Measurements from ENCODE around the gene FRYL. TPM values are rescaled to one million over a fixed set of nuclear protein-coding genes. Genes with fewer than 3 reads are reported as not detected.

FRYL gene
- polyA plus RNA-seq, 3 donors: 10.8 to 15.8 (median 14.4) TPM

- H3K36me3 ChIP-seq (replicated peaks in 1 of 2; ENCODE audit: control insufficient read depth in 1 of 2, insufficient read depth in 2 of 2, low read length in 2 of 2): no peaks in the 10 kb centered on the region
- peaks cover 95% of the 10 kb centered on the region for H4K20me1 ChIP-seq (ENCODE audit: insufficient read depth, low read length)
- H3K4me3 ChIP-seq (replicated peaks in 1 of 3; ENCODE audit: low read depth in 2 of 3, low read length in 3 of 3): no peak overlapping the region
- DNase-seq: no peak
- no peak overlapping the region for H3K9ac ChIP-seq (ENCODE audit: insufficient read depth, low read length, poor library complexity, severe bottlenecking)
- peaks cover 6 to 10% of the 10 kb centered on the region in 2 donors for H3K4me1 ChIP-seq (ENCODE audit: control insufficient read depth in 1 of 2, insufficient read depth in 2 of 2, low read length in 2 of 2)
- Mint-ChIP-seq H3K27ac (peak overlapping the region in 2 of 7 donors; percentile 30 to 69), H3K9me3 (no peaks in the 10 kb centered on the region), H3K36me3 (no peaks in the 10 kb centered on the region), H3K4me1 (peaks cover 43% of the 10 kb centered on the region), H3K27me3 (ENCODE audit: low read depth in 3 of 3) (no peaks in the 10 kb centered on the region), H3K4me3 (no peak overlapping the region)
- no peaks in the 10 kb centered on the region for H3K27me3 ChIP-seq (ENCODE audit: control insufficient read depth in 2 of 2, insufficient read depth in 2 of 2, low read length in 2 of 2)
- intact Hi-C loops (cut with micrococcal nuclease): no loop called here
- H3K9me3 ChIP-seq (replicated peaks in 1 of 2; ENCODE audit: control insufficient read depth in 1 of 2, insufficient read depth in 1 of 2, low read length in 2 of 2): no peaks in the 10 kb centered on the region
- TF ChIP-seq, protein P1, sequence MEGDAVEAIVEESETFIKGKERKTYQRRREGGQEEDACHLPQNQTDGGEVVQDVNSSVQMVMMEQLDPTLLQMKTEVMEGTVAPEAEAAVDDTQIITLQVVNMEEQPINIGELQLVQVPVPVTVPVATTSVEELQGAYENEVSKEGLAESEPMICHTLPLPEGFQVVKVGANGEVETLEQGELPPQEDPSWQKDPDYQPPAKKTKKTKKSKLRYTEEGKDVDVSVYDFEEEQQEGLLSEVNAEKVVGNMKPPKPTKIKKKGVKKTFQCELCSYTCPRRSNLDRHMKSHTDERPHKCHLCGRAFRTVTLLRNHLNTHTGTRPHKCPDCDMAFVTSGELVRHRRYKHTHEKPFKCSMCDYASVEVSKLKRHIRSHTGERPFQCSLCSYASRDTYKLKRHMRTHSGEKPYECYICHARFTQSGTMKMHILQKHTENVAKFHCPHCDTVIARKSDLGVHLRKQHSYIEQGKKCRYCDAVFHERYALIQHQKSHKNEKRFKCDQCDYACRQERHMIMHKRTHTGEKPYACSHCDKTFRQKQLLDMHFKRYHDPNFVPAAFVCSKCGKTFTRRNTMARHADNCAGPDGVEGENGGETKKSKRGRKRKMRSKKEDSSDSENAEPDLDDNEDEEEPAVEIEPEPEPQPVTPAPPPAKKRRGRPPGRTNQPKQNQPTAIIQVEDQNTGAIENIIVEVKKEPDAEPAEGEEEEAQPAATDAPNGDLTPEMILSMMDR (IDR thresholded peaks at IDR 0.05): no peak
- H3K79me2 ChIP-seq (ENCODE audit: insufficient read depth, low read length): peaks cover 97% of the 10 kb centered on the region
- no peak overlapping the region for H3K27ac ChIP-seq (ENCODE audit: low read depth in 1 of 2, low read length in 2 of 2)
- H3K4me2 ChIP-seq (replicated peaks; ENCODE audit: extremely low read depth, low read length, poor library complexity, severe bottlenecking): no peak overlapping the region
- 60% methylated on average over 1 of the region's 5 CpGs for WGBS (ENCODE audit: insufficient coverage)
- H2AFZ ChIP-seq (ENCODE audit: insufficient read depth, low read depth, low read length, poor library complexity, severe bottlenecking): no peak overlapping the region
These were observed 57.3 kb downstream of the FRYL start for GRCh38 chr4:48722509-48723446.

GRCh38 chr4:48720459-48720858, 59.6 kb downstream of the FRYL start:
- Mint-ChIP-seq H3K9me3 (peaks cover 0 to 9% (median 5%) of the 10 kb centered on the region in 7 donors), H3K4me1 (peaks cover 21% of the 10 kb centered on the region), H3K27ac (no peak overlapping the region), H3K27me3 (ENCODE audit: low read depth in 3 of 3) (no peaks in the 10 kb centered on the region), H3K36me3 (peaks cover 2 to 6% of the 10 kb centered on the region in 2 donors), H3K4me3 (no peak overlapping the region)
- Histone ChIP-seq H3K27me3 (ENCODE audit: control insufficient read depth in 2 of 2, insufficient read depth in 2 of 2, low read length in 2 of 2) (no peaks in the 10 kb centered on the region), H3K9ac (ENCODE audit: insufficient read depth, low read length, poor library complexity, severe bottlenecking) (no peak overlapping the region), H2AFZ (ENCODE audit: insufficient read depth, low read depth, low read length, poor library complexity, severe bottlenecking) (no peak overlapping the region), H3K79me2 (ENCODE audit: insufficient read depth, low read length) (peaks cover 86% of the 10 kb centered on the region), H4K20me1 (ENCODE audit: insufficient read depth, low read length) (peaks cover 79% of the 10 kb centered on the region), H3K9me3 (replicated peaks in 1 of 2; ENCODE audit: control insufficient read depth in 1 of 2, insufficient read depth in 1 of 2, low read length in 2 of 2) (no peaks in the 10 kb centered on the region), H3K4me3 (replicated peaks in 1 of 3; ENCODE audit: low read depth in 2 of 3, low read length in 3 of 3) (no peak overlapping the region), H3K4me2 (replicated peaks; ENCODE audit: extremely low read depth, low read length, poor library complexity, severe bottlenecking) (no peak overlapping the region), H3K36me3 (replicated peaks in 1 of 2; ENCODE audit: control insufficient read depth in 1 of 2, insufficient read depth in 2 of 2, low read length in 2 of 2) (no peaks in the 10 kb centered on the region), H3K4me1 (ENCODE audit: control insufficient read depth in 1 of 2, insufficient read depth in 2 of 2, low read length in 2 of 2) (no peaks in the 10 kb centered on the region), H3K27ac (ENCODE audit: low read depth in 1 of 2, low read length in 2 of 2) (no peak overlapping the region)
- no peak for DNase-seq
- no CpG with 5 or more reads among the region's 2 CpGs for WGBS (ENCODE audit: insufficient coverage)
- intact Hi-C loops (cut with micrococcal nuclease): no loop called here
- TF ChIP-seq, protein P1 (IDR thresholded peaks at IDR 0.05): no peak

Measured in CD14-positive monocyte (primary cell).